SK-N-SH (cell line): Measurements from ENCODE around the gene ESRRA.

Experiments
- ELF1 ChIP-seq: IDR thresholded peaks from 2 replicates; pipeline ENCODE4 v1.4.0; 2012
- EP300 ChIP-seq, 2 experiments: IDR thresholded peaks; 2 replicates each; pipeline versions ENCODE4 v1.4.0 to v1.6.1; 2012; ENCODE audit warnings: borderline replicate concordance in 1 of 2, low read depth in 1 of 2, low read length in 1 of 2
- GABPA ChIP-seq: IDR thresholded peaks from 2 replicates; pipeline ENCODE4 v1.4.0; 2012; ENCODE audit warnings: low read depth, mild to moderate bottlenecking
- RCOR1 ChIP-seq: fragments of 150-350 bp; IDR thresholded peaks from 2 replicates; pipeline ENCODE4 v1.6.1; 2017; ENCODE audit warnings: antibody characterized with exemption, low read length
- RFX5 ChIP-seq: IDR thresholded peaks from 2 replicates; pipeline ENCODE4 v1.6.1; 2012; ENCODE audit warnings: mild to moderate bottlenecking, improper control_type of control experiment, low read length
- TF ChIP-seq, protein P1 (sequence below): fragments of 200-600 bp; sonication (generic); IDR thresholded peaks from 2 replicates; pipeline ENCODE4 v1.6.1; 2017; ENCODE audit warnings: antibody characterized with exemption, mild to moderate bottlenecking, moderate library complexity
- TF ChIP-seq, protein P2 (sequence below): IDR thresholded peaks from 2 replicates; pipeline ENCODE4; 2012
- TF ChIP-seq, protein P3 (sequence below): IDR thresholded peaks from 2 replicates; pipeline ENCODE4 v1.6.1; 2012; ENCODE audit warnings: mild to moderate bottlenecking, low read depth, low read length, moderate library complexity
- TF ChIP-seq, protein P4 (sequence below): fragments of 150-350 bp; IDR thresholded peaks from 2 replicates; pipeline ENCODE4 v1.6.1; 2016; ENCODE audit warnings: mild to moderate bottlenecking, low read depth, low read length

DNA sequence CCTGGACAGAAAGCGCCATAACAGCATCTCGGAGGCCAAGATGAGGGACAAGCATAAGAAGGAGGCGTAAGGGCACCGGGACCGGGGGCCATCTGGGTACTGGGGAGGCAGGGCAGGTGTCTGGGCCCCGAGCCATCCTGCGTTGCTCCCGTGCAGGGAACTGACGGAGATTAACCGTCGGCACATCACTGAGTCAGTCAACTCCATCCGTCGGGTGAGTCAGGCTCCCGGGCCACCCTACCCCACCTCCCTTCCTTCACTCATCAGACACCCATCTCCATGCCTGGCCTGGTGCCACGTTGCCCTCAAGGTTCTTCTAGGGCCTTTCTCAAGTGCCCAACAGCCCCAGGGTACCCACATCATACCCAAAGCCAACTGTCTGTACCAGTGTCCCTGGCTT is 39.0 kb upstream of the ESRRA start:
- TF ChIP-seq, protein P1, sequence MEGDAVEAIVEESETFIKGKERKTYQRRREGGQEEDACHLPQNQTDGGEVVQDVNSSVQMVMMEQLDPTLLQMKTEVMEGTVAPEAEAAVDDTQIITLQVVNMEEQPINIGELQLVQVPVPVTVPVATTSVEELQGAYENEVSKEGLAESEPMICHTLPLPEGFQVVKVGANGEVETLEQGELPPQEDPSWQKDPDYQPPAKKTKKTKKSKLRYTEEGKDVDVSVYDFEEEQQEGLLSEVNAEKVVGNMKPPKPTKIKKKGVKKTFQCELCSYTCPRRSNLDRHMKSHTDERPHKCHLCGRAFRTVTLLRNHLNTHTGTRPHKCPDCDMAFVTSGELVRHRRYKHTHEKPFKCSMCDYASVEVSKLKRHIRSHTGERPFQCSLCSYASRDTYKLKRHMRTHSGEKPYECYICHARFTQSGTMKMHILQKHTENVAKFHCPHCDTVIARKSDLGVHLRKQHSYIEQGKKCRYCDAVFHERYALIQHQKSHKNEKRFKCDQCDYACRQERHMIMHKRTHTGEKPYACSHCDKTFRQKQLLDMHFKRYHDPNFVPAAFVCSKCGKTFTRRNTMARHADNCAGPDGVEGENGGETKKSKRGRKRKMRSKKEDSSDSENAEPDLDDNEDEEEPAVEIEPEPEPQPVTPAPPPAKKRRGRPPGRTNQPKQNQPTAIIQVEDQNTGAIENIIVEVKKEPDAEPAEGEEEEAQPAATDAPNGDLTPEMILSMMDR, result no peak
- no peak for TF ChIP-seq EP300 (IDR thresholded peaks at IDR 0.05; ENCODE audit: borderline replicate concordance in 1 of 2, low read depth in 1 of 2, low read length in 1 of 2)
- TF ChIP-seq, protein P2, sequence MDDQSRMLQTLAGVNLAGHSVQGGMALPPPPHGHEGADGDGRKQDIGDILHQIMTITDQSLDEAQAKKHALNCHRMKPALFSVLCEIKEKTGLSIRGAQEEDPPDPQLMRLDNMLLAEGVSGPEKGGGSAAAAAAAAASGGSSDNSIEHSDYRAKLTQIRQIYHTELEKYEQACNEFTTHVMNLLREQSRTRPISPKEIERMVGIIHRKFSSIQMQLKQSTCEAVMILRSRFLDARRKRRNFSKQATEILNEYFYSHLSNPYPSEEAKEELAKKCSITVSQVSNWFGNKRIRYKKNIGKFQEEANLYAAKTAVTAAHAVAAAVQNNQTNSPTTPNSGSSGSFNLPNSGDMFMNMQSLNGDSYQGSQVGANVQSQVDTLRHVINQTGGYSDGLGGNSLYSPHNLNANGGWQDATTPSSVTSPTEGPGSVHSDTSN, result no peak
- TF ChIP-seq, protein P3, sequence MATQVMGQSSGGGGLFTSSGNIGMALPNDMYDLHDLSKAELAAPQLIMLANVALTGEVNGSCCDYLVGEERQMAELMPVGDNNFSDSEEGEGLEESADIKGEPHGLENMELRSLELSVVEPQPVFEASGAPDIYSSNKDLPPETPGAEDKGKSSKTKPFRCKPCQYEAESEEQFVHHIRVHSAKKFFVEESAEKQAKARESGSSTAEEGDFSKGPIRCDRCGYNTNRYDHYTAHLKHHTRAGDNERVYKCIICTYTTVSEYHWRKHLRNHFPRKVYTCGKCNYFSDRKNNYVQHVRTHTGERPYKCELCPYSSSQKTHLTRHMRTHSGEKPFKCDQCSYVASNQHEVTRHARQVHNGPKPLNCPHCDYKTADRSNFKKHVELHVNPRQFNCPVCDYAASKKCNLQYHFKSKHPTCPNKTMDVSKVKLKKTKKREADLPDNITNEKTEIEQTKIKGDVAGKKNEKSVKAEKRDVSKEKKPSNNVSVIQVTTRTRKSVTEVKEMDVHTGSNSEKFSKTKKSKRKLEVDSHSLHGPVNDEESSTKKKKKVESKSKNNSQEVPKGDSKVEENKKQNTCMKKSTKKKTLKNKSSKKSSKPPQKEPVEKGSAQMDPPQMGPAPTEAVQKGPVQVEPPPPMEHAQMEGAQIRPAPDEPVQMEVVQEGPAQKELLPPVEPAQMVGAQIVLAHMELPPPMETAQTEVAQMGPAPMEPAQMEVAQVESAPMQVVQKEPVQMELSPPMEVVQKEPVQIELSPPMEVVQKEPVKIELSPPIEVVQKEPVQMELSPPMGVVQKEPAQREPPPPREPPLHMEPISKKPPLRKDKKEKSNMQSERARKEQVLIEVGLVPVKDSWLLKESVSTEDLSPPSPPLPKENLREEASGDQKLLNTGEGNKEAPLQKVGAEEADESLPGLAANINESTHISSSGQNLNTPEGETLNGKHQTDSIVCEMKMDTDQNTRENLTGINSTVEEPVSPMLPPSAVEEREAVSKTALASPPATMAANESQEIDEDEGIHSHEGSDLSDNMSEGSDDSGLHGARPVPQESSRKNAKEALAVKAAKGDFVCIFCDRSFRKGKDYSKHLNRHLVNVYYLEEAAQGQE, result no peak
- TF ChIP-seq RCOR1, result no peak
- TF ChIP-seq RFX5, result no peak
- no peak for TF ChIP-seq GABPA
- TF ChIP-seq, protein P4, sequence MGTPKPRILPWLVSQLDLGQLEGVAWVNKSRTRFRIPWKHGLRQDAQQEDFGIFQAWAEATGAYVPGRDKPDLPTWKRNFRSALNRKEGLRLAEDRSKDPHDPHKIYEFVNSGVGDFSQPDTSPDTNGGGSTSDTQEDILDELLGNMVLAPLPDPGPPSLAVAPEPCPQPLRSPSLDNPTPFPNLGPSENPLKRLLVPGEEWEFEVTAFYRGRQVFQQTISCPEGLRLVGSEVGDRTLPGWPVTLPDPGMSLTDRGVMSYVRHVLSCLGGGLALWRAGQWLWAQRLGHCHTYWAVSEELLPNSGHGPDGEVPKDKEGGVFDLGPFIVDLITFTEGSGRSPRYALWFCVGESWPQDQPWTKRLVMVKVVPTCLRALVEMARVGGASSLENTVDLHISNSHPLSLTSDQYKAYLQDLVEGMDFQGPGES, result no peak
- TF ChIP-seq ELF1, result no peak
